CD4-positive, alpha-beta T cell (primary cell): Measurements from ENCODE around the gene DDX31. TPM values are rescaled to one million over a fixed set of nuclear protein-coding genes. Genes with fewer than 3 reads are reported as not detected.

ENCODE experiments used
- ATAC-seq: fragments of 200-7000 bp; cut with Tn5 transposase; one replicate; pipeline ENCODE4 v1.10.0; 2022; ENCODE audit warnings: mild to moderate bottlenecking; ENCODE audit not compliant: poor library complexity
- CTCF ChIA-PET: fragments of 350-600 bp; sonication (Branson Sonifier 250); formaldehyde crosslinking; loops from one replicate; lab custom pipeline; 2021; ENCODE audit warnings: antibody characterized with exemption, inconsistent platforms; lab: Charles Lee
- POLR2A ChIA-PET: fragments of 350-600 bp; sonication (Branson Sonifier 250); formaldehyde crosslinking; loops from one replicate; lab custom pipeline; 2021; ENCODE audit warnings: antibody characterized with exemption, inconsistent platforms; lab: Charles Lee
- DNase-seq, 14 experiments: peaks; one replicate each; pipeline ENCODE4 v3.0.0-alpha.2; 2013 to 2020; ENCODE audit warnings: mixed read lengths in 2 of 14
- H3K27ac ChIP-seq, 2 donors: one replicate each; pipeline versions ENCODE4 v1.5.1 to v1.7.0; 2013; ENCODE audit warnings: low read length in 2 of 2, low read depth in 1 of 2, mild to moderate bottlenecking in 1 of 2
- H3K27me3 ChIP-seq, 2 experiments: 1 replicate in 1 of 2; 2 replicates in 1 of 2; pipeline versions ENCODE4 v1.6.1 to v1.7.0; 2013; ENCODE audit warnings: low read length in 2 of 2, control low read depth in 1 of 2, mild to moderate bottlenecking in 1 of 2, moderate library complexity in 1 of 2; ENCODE audit not compliant: insufficient read depth in 2 of 2, control insufficient read depth in 1 of 2
- H3K36me3 ChIP-seq: one replicate; pipeline ENCODE4 v1.6.1; 2013; ENCODE audit warnings: low read length, control low read depth; ENCODE audit not compliant: insufficient read depth
- H3K4me1 ChIP-seq: one replicate; pipeline ENCODE4 v1.6.1; 2013; ENCODE audit warnings: low read length, control low read depth; ENCODE audit not compliant: insufficient read depth
- H3K4me3 ChIP-seq: one replicate; pipeline ENCODE4 v1.5.1; 2013; ENCODE audit warnings: mild to moderate bottlenecking, low read length, moderate library complexity
- H3K9me3 ChIP-seq, 2 experiments: 1 replicate in 1 of 2; 2 replicates in 1 of 2; pipeline versions ENCODE4 v1.6.1 to v1.7.0; 2013; ENCODE audit warnings: low read length in 2 of 2, mild to moderate bottlenecking in 2 of 2, control low read depth in 1 of 2, moderate library complexity in 1 of 2; ENCODE audit not compliant: control insufficient read depth in 1 of 2, insufficient read depth in 1 of 2
- H3K27ac Mint-ChIP-seq: one replicate; pipeline ENCODE4 v1.8.0; 2020; ENCODE audit warnings: mixed read lengths
- H3K27me3 Mint-ChIP-seq: one replicate; pipeline ENCODE4 v1.8.0; 2021; ENCODE audit warnings: mixed read lengths
- H3K36me3 Mint-ChIP-seq: one replicate; pipeline ENCODE4 v1.8.0; 2021; ENCODE audit warnings: low read depth, mixed read lengths
- H3K4me1 Mint-ChIP-seq: one replicate; pipeline ENCODE4 v1.8.0; 2021; ENCODE audit warnings: low read depth, mixed read lengths
- H3K4me3 Mint-ChIP-seq: one replicate; pipeline ENCODE4 v1.8.0; 2020; ENCODE audit warnings: mild to moderate bottlenecking, mixed read lengths
- H3K9me3 Mint-ChIP-seq: one replicate; pipeline ENCODE4 v1.8.0; 2020; ENCODE audit warnings: mixed read lengths
- CTCF ChIP-seq: fragments of 200-600 bp; IDR thresholded peaks from one replicate; pipeline ENCODE4 v1.8.0; 2022; ENCODE audit warnings: antibody characterized with exemption, mild to moderate bottlenecking
- intact Hi-C, 2 experiments: fragments of 100-400 bp; cut with DNase I in 1 of 2; cut with micrococcal nuclease in 1 of 2; formaldehyde crosslinking; loops; one replicate each; pipeline versions ENCODE4 v1.15.1 to v1.9.0; 2023 to 2025; cut with DNase I, micrococcal nuclease
- total RNA-seq, 174 experiments: library from RNA in 2 of 174; stranded (reverse) in 2 of 174; gene quantifications; one replicate each; pipeline ENCODE4 v1.2.3 and lab custom pipeline; 2021 to 2026

DDX31 gene
- total RNA-seq, 2 experiments from 2014 or later, result 11.0 to 11.3 TPM

GRCh38 chr9:132609184-132609583, 60.6 kb downstream of the DDX31 start:
- Mint-ChIP-seq H3K4me1 (no peaks in the 10 kb centered on the region), H3K27ac (no peak overlapping the region), H3K4me3 (no peak overlapping the region), H3K36me3 (peaks cover 99% of the 10 kb centered on the region), H3K27me3 (no peaks in the 10 kb centered on the region), H3K9me3 (no peaks in the 10 kb centered on the region)
- ChIA-PET CTCF (no interaction called here), POLR2A (no interaction called here)
- ATAC-seq (no peak), DNase-seq (no peak)
- intact Hi-C loops, result no loop called here
- no peaks in the 10 kb centered on the region for H3K9me3 ChIP-seq
- H3K36me3 ChIP-seq, result peaks cover 68% of the 10 kb centered on the region
- TF ChIP-seq CTCF, result no peak
- H3K4me1 ChIP-seq, result no peaks in the 10 kb centered on the region
- H3K4me3 ChIP-seq, result no peak overlapping the region
- no peak overlapping the region for H3K27ac ChIP-seq
- H3K27me3 ChIP-seq, result no peaks in the 10 kb centered on the region

GRCh38 chr9:132606066-132606465, 63.7 kb downstream of the DDX31 start:
- ATAC-seq, result no peak
- Mint-ChIP-seq H3K4me3 (no peak overlapping the region), H3K36me3 (peaks cover 100% of the 10 kb centered on the region), H3K9me3 (no peaks in the 10 kb centered on the region), H3K27ac (no peak overlapping the region), H3K27me3 (no peaks in the 10 kb centered on the region), H3K4me1 (no peaks in the 10 kb centered on the region)
- no peak overlapping the region for H3K27ac ChIP-seq
- POLR2A ChIA-PET, result no interaction called here
- H3K9me3 ChIP-seq, result no peaks in the 10 kb centered on the region
- H3K4me1 ChIP-seq, result no peaks in the 10 kb centered on the region
- CTCF ChIA-PET, result no interaction called here
- intact Hi-C loops, result no loop called here
- H3K4me3 ChIP-seq, result no peak overlapping the region
- TF ChIP-seq CTCF, result no peak
- no peak for DNase-seq
- H3K27me3 ChIP-seq, result no peaks in the 10 kb centered on the region
- H3K36me3 ChIP-seq, result peaks cover 63% of the 10 kb centered on the region

- no peaks in the 10 kb centered on the region for H3K9me3 ChIP-seq
- peaks cover 59% of the 10 kb centered on the region for H3K36me3 ChIP-seq
- Mint-ChIP-seq H3K27ac (no peak overlapping the region), H3K27me3 (no peaks in the 10 kb centered on the region), H3K4me1 (no peaks in the 10 kb centered on the region), H3K4me3 (no peak overlapping the region), H3K9me3 (no peaks in the 10 kb centered on the region), H3K36me3 (peaks cover 100% of the 10 kb centered on the region)
- H3K4me3 ChIP-seq, result no peak overlapping the region
- no peak for TF ChIP-seq CTCF
- CTCF ChIA-PET, result no interaction called here
- intact Hi-C loops, result no loop called here
- no peaks in the 10 kb centered on the region for H3K4me1 ChIP-seq
- H3K27ac ChIP-seq, result no peak overlapping the region
- no peak for DNase-seq
- H3K27me3 ChIP-seq, result no peaks in the 10 kb centered on the region
- POLR2A ChIA-PET, result no interaction called here
- ATAC-seq, result no peak
These were observed 64.4 kb downstream of the DDX31 start for GRCh38 chr9:132605387-132605786.
